Activated CD8-positive, alpha-beta memory T cell treated with anti-CD3 and anti-CD28 coated beads, Interleukin-2, amount 50 U/mL, for 1 hour (primary cell): ENCODE measurements around the gene SCD.
"Not testable (repeated sequence)": the region's sequence is repeated elsewhere in the genome, so short reads cannot be mapped to it uniquely, and the experiment has no call there.

Experiments
- DNase-seq: peaks from one replicate; pipeline ENCODE4 v3.0.0-alpha.2; 2020; ENCODE audit errors: extremely low read depth

The SCD gene

DNA sequence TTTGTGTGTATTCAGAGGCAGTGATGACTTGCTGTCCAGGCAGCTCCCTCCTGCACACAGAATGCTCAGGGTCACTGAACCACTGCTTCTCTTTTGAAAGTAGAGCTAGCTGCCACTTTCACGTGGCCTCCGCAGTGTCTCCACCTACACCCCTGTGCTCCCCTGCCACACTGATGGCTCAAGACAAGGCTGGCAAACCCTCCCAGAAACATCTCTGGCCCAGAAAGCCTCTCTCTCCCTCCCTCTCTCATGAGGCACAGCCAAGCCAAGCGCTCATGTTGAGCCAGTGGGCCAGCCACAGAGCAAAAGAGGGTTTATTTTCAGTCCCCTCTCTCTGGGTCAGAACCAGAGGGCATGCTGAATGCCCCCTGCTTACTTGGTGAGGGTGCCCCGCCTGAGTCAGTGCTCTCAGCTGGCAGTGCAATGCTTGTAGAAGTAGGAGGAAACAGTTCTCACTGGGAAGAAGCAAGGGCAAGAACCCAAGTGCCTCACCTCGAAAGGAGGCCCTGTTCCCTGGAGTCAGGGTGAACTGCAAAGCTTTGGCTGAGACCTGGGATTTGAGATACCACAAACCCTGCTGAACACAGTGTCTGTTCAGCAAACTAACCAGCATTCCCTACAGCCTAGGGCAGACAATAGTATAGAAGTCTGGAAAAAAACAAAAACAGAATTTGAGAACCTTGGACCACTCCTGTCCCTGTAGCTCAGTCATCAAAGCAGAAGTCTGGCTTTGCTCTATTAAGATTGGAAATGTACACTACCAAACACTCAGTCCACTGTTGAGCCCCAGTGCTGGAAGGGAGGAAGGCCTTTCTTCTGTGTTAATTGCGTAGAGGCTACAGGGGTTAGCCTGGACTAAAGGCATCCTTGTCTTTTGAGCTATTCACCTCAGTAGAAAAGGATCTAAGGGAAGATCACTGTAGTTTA lies 15.8 kb downstream of the SCD start:
- DNase-seq: no peak

DNA sequence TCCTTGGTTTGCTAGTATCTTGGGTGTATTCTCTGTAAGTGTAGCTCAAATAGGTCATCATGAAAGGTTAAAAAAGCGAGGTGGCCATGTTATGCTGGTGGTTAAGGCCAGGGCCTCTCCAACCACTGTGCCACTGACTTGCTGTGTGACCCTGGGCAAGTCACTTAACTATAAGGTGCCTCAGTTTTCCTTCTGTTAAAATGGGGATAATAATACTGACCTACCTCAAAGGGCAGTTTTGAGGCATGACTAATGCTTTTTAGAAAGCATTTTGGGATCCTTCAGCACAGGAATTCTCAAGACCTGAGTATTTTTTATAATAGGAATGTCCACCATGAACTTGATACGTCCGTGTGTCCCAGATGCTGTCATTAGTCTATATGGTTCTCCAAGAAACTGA lies 17.1 kb downstream of the SCD start:
- DNase-seq: no peak

DNA sequence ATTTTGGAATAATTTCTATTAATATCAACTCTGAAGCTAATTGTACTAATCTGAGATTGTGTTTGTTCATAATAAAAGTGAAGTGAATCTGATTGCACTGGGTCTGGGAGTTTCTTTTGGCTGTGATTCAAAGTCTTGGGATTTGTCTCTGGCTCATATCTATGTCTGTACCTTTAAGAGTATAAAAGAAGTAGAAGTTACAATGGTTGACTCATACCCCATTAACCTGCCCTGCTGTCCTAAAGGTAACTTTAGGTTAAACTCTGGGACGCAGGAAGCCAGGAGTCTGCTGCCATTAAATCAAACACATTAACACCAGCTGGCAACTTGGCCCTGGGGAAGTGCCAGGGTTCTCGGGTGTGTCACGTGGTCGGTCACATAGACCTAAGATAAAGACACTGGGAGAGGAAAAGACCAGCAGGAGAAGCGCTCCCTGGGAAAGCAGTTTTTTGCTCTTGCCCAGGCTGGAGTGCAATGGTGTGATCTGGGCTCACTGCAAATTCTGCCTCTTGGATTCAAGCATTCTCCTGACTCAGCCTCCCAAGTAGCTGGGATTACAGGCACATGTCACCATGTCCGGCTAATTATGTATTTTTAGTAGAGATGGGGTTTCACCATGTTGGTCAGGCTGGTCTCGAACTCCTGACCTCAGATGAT lies 17.8 kb downstream of the SCD start:
- no peak for DNase-seq

DNA sequence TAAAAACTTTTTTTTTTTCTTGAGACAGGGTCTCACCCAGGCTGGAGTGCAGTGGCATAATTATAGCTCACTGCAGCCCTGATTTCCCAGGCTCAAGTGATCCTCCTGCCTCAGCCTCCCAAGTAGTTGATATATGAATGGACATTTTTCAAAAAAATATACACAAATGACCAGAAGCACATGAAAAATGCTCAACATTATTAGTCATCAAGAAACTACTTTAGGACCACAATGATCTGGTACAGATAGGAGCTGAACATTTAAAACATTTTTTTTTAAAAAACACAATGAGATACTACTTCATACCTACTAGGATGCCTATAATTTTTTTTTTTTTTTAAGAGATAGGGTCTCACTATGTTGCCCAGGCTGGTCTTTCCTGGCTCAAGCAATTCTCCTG lies 21.7 kb downstream of the SCD start:
- no peak for DNase-seq

DNA sequence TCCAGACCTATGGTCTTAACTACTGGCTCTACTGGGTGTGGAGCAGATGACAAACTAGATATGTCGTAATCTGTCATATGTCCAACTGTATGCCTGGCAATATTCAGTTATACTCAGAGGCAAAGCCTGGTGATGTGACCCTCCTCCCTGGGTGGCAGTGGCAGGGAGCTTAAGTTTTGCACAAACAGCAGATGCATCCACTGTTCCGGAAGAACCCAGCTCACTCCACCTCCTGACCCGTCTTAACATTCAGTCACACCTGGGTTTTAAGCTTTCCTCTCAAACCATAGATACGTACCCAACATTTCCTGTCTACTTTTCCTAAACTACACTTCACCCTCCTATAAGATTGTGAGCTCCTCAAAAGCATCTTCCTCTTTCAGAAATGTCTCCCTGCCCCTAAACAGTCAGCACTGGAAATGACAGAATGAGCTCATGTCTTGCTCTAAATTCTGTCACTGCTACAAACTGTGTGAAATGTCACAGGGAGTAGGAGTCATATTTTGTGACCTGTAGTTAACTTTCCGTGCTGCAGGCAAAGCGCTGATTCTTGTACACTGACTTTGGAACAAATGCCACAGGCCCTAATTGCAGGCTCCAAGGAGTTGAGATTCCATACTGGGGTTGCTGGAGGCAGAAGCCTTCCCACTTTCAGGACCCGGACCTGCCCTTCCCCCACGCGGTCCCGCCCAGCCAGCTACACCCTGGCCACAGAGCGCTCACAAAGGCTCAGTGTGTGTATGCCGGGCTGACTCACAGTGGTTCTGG lies 23.9 kb downstream of the SCD start:
- DNase-seq: peak; percentile 18

DNA sequence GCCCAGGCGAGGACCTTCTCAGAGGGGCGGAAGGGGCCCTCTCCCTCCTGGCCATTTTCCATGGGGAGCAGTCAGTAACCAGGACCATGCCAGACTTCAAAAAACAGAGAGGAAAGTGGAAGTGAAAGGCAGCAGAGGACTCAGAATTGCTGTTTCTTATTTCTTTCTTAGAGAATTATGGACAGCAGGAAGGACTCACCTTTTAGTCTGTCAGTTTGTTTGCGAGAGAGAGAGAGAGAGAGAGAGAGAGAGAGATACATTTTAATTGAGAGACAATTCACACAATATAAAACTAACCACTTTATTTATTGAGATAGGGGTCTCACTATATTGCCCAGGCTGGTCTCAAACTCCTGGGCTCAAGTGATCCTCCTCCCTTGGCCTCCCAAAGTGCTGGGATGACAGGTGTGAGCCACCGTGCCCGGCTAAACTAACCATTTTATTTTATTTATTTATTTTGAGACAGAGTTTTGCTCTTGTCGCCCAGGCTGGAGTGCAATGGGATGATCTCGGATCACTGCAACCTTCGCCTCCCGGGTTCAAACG lies 24.5 kb downstream of the SCD start:
- no peak for DNase-seq

DNA sequence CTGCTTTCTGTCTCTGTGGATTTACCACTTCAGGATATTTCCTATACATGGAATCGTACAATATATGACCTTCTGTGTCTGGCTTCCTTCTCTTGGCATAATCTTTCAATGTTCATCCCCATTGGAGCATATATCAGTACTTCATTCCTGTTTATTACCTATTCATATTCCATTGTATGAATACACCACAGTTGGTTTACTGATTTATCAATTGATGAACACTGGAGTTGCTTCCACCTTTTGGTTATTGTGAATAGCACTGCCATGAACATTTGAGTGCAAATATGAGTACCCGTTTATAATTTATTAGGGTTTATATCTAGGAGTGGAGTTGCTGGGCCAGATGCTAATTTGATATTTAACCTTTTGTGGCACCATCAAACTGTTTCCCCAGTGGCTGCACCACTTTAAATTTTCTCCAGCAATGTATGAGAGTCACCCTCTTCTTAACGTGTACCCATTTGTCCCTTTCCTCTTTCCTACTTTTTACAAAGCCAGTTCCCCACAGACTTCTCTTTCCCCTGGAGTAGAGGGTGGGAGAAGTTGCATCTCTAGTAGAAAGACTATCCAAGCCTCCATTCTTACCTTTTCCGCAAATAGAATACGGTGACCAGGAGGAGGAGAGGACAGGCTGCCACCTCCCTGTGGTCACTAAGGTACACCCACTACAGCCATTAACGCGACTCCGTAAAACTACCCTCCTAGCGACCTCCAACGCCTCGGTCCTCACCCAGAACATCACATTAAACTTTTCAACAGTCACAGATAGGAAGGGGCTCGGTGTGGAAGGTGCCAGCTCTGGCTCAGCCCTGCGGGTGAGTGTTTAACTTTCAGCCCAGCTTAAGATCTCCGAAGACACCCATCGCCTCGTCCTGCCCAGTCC lies 25.6 kb downstream of the SCD start:
- no peak for DNase-seq

DNA sequence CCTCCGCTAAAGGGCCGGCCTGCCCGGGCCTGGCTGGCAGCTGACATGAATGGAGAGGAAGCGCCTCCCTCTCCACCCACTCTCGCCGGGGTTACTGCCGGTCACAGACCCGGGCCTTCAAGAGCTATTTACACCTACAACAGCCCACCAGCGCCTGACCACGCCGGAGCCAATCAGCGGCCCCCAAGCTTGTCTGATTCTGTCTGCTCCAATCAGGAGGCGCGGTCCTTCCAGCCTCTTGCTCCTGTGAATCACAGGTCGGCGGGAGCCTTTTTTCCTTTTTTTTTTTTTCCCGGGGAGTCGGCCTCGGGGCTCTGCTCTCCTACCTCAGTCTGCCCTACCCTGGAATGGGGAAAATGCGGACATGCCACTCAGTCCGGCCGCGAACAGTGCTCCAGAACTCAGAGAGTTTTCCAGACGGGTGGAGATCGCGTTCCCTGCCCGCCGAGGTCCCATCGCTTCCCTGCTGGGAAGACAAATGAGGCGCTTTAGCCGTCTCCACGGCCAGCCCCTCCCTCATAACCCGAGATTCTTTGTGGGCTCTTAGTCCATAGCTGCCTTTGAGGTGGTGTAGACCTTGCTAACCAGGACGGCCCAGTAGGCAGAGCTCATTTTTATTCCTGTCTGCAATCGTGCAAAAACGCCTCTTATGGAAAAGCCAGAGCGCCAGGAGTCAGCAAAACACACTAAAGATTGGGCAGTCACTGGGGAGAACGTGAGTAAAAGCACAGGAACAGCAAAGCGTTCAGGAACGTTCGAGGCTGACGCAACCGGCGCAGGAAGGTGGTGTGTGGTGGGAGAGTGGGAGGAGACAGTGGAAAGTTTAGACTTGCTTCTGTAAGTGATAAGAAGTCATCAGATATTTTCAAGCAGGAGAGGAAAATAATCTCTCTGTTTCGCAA lies 26.5 kb downstream of the SCD start:
- peak; percentile 79 for DNase-seq

DNA sequence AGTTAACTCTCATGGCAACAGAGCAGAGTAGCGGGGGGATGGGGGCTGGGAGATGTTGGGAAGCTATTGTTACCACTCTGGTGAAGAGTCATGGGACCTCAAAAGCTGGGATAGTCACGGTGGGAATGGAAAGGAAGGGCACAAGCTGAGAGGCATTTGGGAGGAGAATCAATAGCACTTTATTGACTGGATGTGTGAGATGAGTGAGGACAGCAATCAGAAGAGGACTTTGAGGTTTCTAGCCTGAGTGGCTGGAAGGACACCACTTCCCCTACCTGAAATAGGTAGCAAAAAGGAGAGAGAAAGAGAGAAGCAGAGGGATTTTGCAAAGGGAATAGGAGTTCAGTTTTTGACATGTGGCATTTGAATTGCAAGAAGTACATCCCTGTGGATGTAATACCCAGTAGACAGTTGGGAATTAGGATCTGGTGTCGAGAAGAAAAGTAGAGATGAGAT lies 27.2 kb downstream of the SCD start:
- no peak for DNase-seq

DNA sequence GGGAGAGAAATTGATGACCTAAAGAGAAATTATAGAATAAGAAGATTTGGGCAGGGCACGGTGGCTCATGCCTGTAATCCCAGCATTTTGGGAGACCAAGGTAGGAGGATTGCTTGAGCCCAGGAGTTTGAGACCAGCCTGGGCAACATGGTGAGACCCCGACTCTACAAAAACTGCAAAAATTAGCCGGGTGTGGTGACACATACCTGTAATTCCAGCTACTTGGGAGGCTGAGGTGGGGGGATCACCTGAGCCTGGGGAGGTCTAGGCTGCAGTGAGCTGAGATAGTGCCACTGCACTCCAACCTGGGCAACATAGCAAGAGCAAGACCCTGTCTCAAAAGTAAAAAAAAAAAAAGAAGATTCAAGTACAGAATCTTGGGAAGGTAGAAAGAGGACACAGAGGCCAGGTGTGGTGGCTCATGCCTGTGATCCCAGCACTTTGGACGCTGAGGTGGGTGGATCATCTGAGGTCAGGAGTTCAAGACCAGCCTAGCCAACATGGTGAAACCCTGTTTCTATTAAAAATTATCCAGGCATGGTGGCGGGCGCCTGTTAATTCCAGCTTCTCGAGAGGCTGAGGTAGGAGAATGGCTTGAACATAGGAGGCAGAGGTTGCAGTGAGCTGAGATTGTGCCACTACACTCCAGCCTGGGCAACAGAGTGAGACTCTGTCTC lies 27.8 kb downstream of the SCD start:
- DNase-seq: not testable (repeated sequence)

DNA sequence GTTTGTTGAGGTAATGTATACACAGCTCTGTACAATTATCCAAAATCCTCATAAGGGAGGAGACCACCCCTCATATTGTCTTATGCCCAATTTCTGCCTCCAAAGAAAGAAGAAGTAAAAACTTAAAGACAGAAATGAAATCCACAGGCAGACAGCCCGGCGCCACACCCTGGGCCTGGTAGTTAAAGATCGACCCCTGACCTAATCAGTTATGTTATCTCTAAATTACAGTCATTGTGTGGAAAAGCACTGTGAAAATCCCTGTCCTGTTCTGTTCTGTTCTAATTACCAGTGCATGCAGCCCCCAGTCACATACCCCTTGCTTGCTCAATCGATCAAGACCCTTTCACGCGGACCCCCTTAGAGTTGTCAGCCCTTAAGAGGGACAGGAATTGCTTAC lies 29.6 kb downstream of the SCD start:
- DNase-seq: not testable (repeated sequence)

DNA sequence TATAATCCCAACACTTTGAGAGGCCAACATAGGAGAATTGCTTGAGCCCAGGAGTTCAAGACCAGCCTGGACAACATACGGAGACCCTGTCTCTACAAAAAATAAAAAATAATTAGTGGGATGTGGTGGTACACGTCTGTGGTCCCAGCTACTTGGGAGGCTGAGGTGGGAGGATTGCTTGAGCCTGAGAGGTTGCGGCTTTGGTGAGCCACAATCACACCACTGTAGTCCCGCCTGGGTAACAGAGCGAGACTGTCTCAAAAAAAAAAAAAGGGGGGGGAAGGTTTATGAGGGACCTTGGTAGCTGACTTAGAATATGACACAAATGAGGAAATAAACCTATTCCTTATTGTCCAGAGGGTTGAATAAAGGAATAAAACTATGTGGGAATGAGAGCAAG lies 30.8 kb downstream of the SCD start:
- DNase-seq: no peak

DNA sequence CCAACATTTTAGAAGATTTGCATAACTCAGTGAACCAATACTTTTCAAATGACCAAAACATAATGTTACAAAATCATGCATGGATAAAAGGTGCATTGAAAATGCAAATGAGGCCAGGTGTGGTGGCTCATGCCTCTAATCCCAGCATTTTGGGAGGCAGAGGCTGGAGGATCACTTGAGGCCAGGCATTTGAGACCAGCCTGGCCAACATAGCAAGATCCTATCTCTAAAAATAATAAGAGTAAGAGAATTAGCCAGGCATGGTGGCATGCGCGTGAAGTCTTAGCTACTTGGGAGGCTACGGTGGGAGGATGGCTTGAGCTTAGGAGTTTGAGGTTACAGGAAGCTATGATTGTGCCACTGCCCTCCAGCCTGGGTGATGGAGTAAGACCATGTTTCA lies 33.4 kb downstream of the SCD start:
- DNase-seq: no peak

DNA sequence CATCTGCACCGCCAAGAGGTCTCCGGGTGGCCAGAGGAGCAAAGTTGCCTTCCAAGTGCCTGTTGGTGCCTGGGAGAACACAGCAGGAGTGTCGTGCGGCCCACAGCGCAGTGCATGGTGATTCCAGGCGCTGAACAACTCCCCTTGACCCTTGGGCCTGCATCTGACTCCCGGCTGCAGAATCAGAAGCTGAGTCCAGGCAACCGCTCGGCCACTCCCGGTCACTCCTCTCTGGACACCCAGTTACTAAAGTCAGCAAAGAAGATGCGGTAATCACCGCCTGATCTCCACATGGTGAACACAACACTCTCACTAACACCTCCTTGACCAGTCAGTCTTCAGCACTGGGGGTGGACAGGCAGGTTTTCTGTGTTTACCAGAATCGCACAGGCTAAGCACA lies 35.5 kb downstream of the SCD start:
- no peak for DNase-seq

DNA sequence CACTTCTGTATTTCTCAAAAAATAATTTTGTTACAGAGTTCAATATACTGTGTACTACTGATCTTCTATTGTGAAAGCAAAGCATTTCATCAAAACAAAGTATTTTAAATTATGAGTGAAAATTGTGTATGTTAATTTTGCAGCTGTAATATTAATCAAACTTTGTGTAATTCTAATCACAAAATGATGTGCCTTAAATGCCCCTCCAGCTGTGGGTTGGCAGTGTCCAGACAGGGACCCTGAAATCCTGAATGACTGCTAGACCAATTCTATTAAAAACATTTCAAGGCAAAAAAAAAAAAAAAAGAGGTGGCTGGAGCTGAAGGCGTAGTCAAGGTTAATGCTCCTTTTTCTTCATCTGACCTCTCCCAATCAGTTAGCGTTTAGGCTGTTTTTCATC lies 36.2 kb downstream of the SCD start:
- DNase-seq: no peak

DNA sequence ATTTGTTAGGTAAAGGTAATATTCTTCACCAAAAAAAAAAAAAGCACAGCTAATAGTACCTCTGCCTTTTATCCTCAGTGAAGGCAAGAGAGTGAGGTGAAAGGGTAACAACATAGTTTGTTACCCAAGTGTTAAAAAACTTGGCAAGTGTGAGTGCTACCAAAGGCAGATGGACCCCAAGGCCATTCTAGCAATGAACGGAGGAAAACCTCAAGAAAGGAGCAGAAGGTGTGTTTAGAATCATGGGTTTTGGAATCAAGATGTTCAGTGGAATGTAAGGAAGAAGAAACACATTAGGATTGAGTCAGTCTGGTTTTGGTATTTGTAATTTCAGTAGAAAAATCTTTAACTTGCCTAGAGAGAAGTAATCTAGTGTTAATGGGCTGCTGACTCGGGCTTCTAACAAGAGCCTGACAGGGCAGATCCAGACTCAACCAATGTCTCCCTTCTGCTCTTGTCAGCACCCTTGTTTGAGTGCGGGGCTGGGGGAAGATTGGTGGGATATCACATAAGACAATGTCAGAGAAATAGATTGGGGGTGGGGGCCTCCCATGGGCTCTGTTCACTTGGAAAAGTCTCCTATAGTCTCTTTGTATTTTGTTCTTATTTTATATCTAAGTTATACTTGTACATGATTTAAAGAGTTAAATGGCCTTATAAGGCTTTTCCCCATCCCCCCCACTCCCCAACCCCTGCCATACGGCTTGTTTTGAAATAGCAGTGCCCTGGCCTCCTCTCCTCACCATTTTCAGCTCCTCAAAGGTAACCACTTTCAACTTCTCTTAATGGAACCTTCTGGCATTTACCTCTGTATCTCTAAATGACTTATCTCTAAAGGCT lies 44.4 kb downstream of the SCD start:
- no peak for DNase-seq

DNA sequence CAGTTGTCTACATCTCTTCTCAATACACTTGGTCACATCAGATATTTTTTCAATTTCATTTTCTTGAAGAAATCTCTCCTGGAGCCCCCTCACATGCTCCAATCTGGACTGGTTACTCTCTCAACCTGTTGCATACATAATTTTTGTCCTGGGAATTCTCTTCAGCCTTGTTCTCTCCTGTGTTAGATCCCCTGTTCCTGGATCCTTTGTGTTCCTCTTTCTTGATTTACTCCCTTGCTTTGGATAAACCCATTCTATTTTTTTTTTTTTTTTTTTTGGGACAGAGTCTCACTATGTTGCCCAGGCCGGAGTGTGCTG lies 45.6 kb downstream of the SCD start:
- DNase-seq: no peak

DNA sequence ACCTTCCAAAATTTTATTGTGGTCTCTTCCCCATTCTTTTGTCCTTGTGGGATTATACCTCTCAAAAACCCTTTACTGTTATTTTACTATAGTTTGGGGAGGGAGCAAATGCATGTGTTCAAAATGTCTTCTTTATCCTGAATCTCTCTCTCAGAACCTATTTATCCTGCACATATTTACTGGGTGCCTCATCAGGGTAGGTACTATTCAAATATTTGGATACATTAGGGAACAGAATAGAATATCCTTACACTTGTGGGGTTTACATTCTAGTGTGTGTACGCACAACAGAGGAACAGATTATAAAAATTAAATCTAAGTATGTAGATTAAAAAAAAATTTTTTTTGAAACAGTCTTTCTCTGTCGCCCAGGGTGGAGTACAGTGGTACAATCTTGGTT lies 48.6 kb downstream of the SCD start:
- no peak for DNase-seq

DNA sequence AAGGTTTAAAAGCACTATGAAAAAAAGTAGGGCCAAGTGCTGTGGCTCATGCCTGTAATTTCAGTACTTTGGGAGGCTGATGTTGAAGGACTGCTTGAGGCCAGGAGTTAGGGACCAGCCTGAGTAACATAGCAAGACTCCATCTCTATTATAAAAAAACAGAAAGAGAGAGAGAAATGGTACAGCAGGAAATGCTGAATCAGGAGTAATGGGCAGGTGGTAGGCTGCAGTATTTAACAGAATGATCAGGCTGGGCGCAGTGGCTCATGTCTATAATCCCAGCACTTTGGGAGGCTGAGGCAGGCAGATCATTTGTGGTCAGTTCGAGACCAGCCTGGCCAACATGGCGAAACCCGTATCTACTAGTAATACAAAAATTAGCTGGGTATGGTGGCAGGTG lies 49.6 kb downstream of the SCD start:
- no peak for DNase-seq
